Stromal cell of bone marrow (primary cell): Measurements from ENCODE around the gene CFTR.

Experiments
- DNase-seq: peaks from one replicate; pipeline ENCODE4 v3.0.0-alpha.2; 2012; ENCODE audit warnings: low read depth

CFTR gene

GRCh38 chr7:117652943-117653680, 173.3 kb downstream of the CFTR start:
- no peak for DNase-seq

GRCh38 chr7:117654780-117655179, 175.0 kb downstream of the CFTR start:
- no peak for DNase-seq

- no peak for DNase-seq
Observed at GRCh38 chr7:117656806-117657205, 177.0 kb downstream of the CFTR start.

GRCh38 chr7:117659531-117660011, 179.7 kb downstream of the CFTR start:
- DNase-seq: peak; percentile 8

- DNase-seq: no peak
Observed at GRCh38 chr7:117661328-117661727, 181.5 kb downstream of the CFTR start.

- DNase-seq: no peak
Observed at GRCh38 chr7:117664047-117664446, 184.2 kb downstream of the CFTR start.

- DNase-seq: no peak
Observed at GRCh38 chr7:117665368-117665767, 185.5 kb downstream of the CFTR start.

GRCh38 chr7:117666031-117666430, 186.2 kb downstream of the CFTR start:
- no peak for DNase-seq

- DNase-seq: no peak
Observed at GRCh38 chr7:117666689-117667088, 186.9 kb downstream of the CFTR start.

GRCh38 chr7:117667456-117667855, 187.6 kb downstream of the CFTR start:
- no peak for DNase-seq

- DNase-seq: no peak
Observed at GRCh38 chr7:117669818-117670217, 190.0 kb downstream of the CFTR start.

- no peak for DNase-seq
Observed at GRCh38 chr7:117672453-117672852, 192.6 kb downstream of the CFTR start.

- no peak for DNase-seq
Observed at GRCh38 chr7:117673367-117673766, 193.5 kb downstream of the CFTR start.

GRCh38 chr7:117673839-117674238, 194.0 kb downstream of the CFTR start:
- DNase-seq: peak; percentile 21

GRCh38 chr7:117674617-117675016, 194.8 kb downstream of the CFTR start:
- no peak for DNase-seq

GRCh38 chr7:117675497-117676435, 195.9 kb downstream of the CFTR start:
- DNase-seq: no peak

GRCh38 chr7:117679120-117679519, 199.3 kb downstream of the CFTR start:
- no peak for DNase-seq

- no peak for DNase-seq
Observed at GRCh38 chr7:117682681-117683385, 203.0 kb downstream of the CFTR start.

- no peak for DNase-seq
Observed at GRCh38 chr7:117683430-117684175, 203.8 kb downstream of the CFTR start.

- DNase-seq: no peak
Observed at GRCh38 chr7:117685795-117686194, 206.0 kb downstream of the CFTR start.

- no peak for DNase-seq
Observed at GRCh38 chr7:117686311-117686935, 206.6 kb downstream of the CFTR start.
